HepG2 (cell line): ENCODE measurements around the gene SULT1E1. TPM values are rescaled to one million over a fixed set of nuclear protein-coding genes. Genes with fewer than 3 reads are reported as not detected.

Experiments
- ARID3A ChIP-seq: IDR thresholded peaks from 2 replicates; pipeline ENCODE4 v1.6.1; 2012; ENCODE audit warnings: low read depth, low read length, improper control_type of control experiment
- ATAD3A ChIP-seq: sonication (generic); formaldehyde crosslinking; IDR thresholded peaks from 2 replicates; pipeline ENCODE4 v1.4.0; 2020; ENCODE audit warnings: missing genetic modification reagents
- CEBPG ChIP-seq: IDR thresholded peaks from 2 replicates; pipeline ENCODE4 v1.6.1; 2016
- EP300 ChIP-seq, 3 experiments: sonication (generic) in 1 of 3; formaldehyde crosslinking in 1 of 3; IDR thresholded peaks; 2 replicates each; pipeline versions ENCODE4 v1.5.1 to v1.6.1; 2011 to 2020; ENCODE audit warnings: low read depth in 2 of 3, low read length in 2 of 3, borderline replicate concordance in 1 of 3, improper control_type of control experiment in 1 of 3, mild to moderate bottlenecking in 1 of 3, missing genetic modification reagents in 1 of 3, moderate library complexity in 1 of 3
- ETV6 ChIP-seq: sonication (generic); formaldehyde crosslinking; conservative IDR thresholded peaks from 2 replicates; pipeline ENCODE4 v1.4.0; 2020; ENCODE audit warnings: missing genetic modification reagents
- FOXJ3 ChIP-seq: sonication (generic); formaldehyde crosslinking; IDR thresholded peaks from 2 replicates; pipeline ENCODE4 v1.4.0; 2020; ENCODE audit warnings: missing genetic modification reagents, mild to moderate bottlenecking, borderline replicate concordance
- FOXP4 ChIP-seq: sonication (generic); formaldehyde crosslinking; IDR thresholded peaks from 2 replicates; pipeline ENCODE4 v1.4.0; 2020; ENCODE audit warnings: missing genetic modification reagents
- IRF2 ChIP-seq: IDR thresholded peaks from 2 replicates; pipeline ENCODE4 v1.6.1; 2018; ENCODE audit warnings: missing genetic modification reagents, missing compliant biosample characterization
- ISX ChIP-seq: sonication (generic); formaldehyde crosslinking; conservative IDR thresholded peaks from 2 replicates; pipeline ENCODE4 v1.5.0; 2020; ENCODE audit warnings: missing genetic modification reagents
- JUND ChIP-seq: sonication (generic); formaldehyde crosslinking; IDR thresholded peaks from 2 replicates; pipeline ENCODE4 v1.8.0; 2022; ENCODE audit warnings: mild to moderate bottlenecking, missing genetic modification reagents
- KDM5B ChIP-seq: sonication (generic); formaldehyde crosslinking; IDR thresholded peaks from 2 replicates; pipeline ENCODE4 v1.4.0; 2020; ENCODE audit warnings: missing genetic modification reagents, mild to moderate bottlenecking, borderline replicate concordance
- NCOA2 ChIP-seq: sonication (generic); formaldehyde crosslinking; IDR thresholded peaks from 2 replicates; pipeline ENCODE4 v1.8.0; 2022; ENCODE audit warnings: inconsistent platforms
- NFATC3 ChIP-seq: sonication (generic); formaldehyde crosslinking; IDR thresholded peaks from 2 replicates; pipeline ENCODE4 v1.5.1; 2020; ENCODE audit warnings: mild to moderate bottlenecking, missing genetic modification reagents
- NFIC ChIP-seq: IDR thresholded peaks from 2 replicates; pipeline ENCODE4 v1.6.1; 2012; ENCODE audit warnings: mild to moderate bottlenecking, low read length, inconsistent platforms
- POGZ ChIP-seq: sonication (generic); formaldehyde crosslinking; IDR thresholded peaks from 2 replicates; pipeline ENCODE4 v1.4.0; 2020; ENCODE audit warnings: mild to moderate bottlenecking, missing genetic modification reagents
- RERE ChIP-seq: IDR thresholded peaks from 2 replicates; pipeline ENCODE4 v1.6.1; 2016; ENCODE audit warnings: low read depth, missing genetic modification reagents, missing compliant biosample characterization
- RXRB ChIP-seq: IDR thresholded peaks from 2 replicates; pipeline ENCODE4 v1.6.1; 2016; ENCODE audit warnings: borderline replicate concordance, missing genetic modification reagents, missing compliant biosample characterization
- ZBTB3 ChIP-seq: sonication (generic); formaldehyde crosslinking; IDR thresholded peaks from 2 replicates; pipeline ENCODE4 v1.4.0; 2020; ENCODE audit warnings: low read depth, mild to moderate bottlenecking, moderate library complexity, missing genetic modification reagents, borderline replicate concordance
- ZMYM4 ChIP-seq: sonication (generic); formaldehyde crosslinking; IDR thresholded peaks from 2 replicates; pipeline ENCODE4 v1.8.1; 2023; ENCODE audit warnings: mild to moderate bottlenecking, missing genetic modification reagents
- ZNF274 ChIP-seq: sonication (generic); formaldehyde crosslinking; IDR thresholded peaks from 2 replicates; pipeline ENCODE4 v1.5.1; 2020; ENCODE audit warnings: mild to moderate bottlenecking, missing genetic modification reagents
- ZNF3 ChIP-seq: IDR thresholded peaks from 2 replicates; pipeline ENCODE4 v1.7.0; 2017; ENCODE audit warnings: inconsistent platforms
- ZNF709 ChIP-seq: sonication (generic); formaldehyde crosslinking; IDR thresholded peaks from 2 replicates; pipeline ENCODE4 v1.5.0; 2020; ENCODE audit warnings: mild to moderate bottlenecking, missing genetic modification reagents
- polyA plus RNA-seq, 8 experiments: library from polyadenylated mRNA; depleted of rRNA in 3 of 8; stranded (reverse) in 7 of 8; unstranded in 1 of 8; fragments of >200 nt; fragmentation: Illumina TruSeq in 4 of 8; extraction: Trizol in 4 of 8; gene quantifications; 2 replicates each; pipeline versions ENCODE4 v1.2.1 to v1.2.3, GENCODE V29; 2011 to 2016; ENCODE audit warnings: low read depth in 4 of 8, missing spikeins in 1 of 8, mixed read lengths in 1 of 8; ENCODE audit not compliant: insufficient read depth in 1 of 8
- total RNA-seq, 5 experiments: library from RNA; depleted of rRNA; stranded (reverse); fragments of >200 nt; fragmentation: Illumina TruSeq; extraction: Trizol; gene quantifications; 2 replicates each; pipeline ENCODE4 v1.2.3, GENCODE V29; 2016; ENCODE audit warnings: low read depth in 1 of 5

Gene SULT1E1
- total and polyA plus RNA-seq, 2 of the 13 experiments (the other 11 are each of a cell fraction or from before 2014, with no cell fraction given), result 1.7 to 3.9 TPM

- TF ChIP-seq RERE (CRISPR knock-in tag), result no peak
- no peak for TF ChIP-seq ZNF274
- TF ChIP-seq NFATC3, result no peak
- TF ChIP-seq POGZ (CRISPR knock-in tag), result peak; percentile 51; the same call in 1 of the 2 replicates
- peak; percentile 60; the same call in 1 of the 2 replicates for TF ChIP-seq ZMYM4 (CRISPR knock-in tag)
- no peak for TF ChIP-seq JUND (CRISPR knock-in tag)
- TF ChIP-seq FOXJ3 (CRISPR knock-in tag), result no peak
- TF ChIP-seq CEBPG (CRISPR knock-in tag), result peak; percentile 20; the same call in 1 of the 2 replicates
- TF ChIP-seq RXRB (CRISPR knock-in tag), result peak; percentile 35; the same call in 1 of the 2 replicates
- TF ChIP-seq ISX (CRISPR knock-in tag), result no peak
- TF ChIP-seq ZBTB3 (CRISPR knock-in tag), result no peak
- peak; percentile 69; the same call in 1 of the 2 replicates for TF ChIP-seq ARID3A
- peak; percentile 32; the same call in 1 of the 2 replicates for TF ChIP-seq NFIC
- no peak for TF ChIP-seq ATAD3A
- TF ChIP-seq ZNF709 (CRISPR knock-in tag), result no peak
- TF ChIP-seq FOXP4 (CRISPR knock-in tag), result no peak
- TF ChIP-seq EP300 (IDR thresholded peaks at IDR 0.05; ENCODE audit: low read depth in 2 of 2, low read length in 2 of 2), result peak in 1 of 2 experiments; percentile 39; a peak in 2 of 4 replicates
- TF ChIP-seq EP300 (CRISPR knock-in tag; IDR thresholded peaks at IDR 0.05; ENCODE audit: borderline replicate concordance), result no peak
- TF ChIP-seq ZNF3 (CRISPR knock-in tag), result no peak
- no peak for TF ChIP-seq ETV6
- TF ChIP-seq NCOA2 (CRISPR knock-in tag), result 0 out of 2 replicates have a peak, but pooled peaks have one; percentile 26
- no peak for TF ChIP-seq KDM5B (CRISPR knock-in tag)
- TF ChIP-seq IRF2 (CRISPR knock-in tag), result peak; percentile 39; the same call in 1 of the 2 replicates
Observed at GRCh38 chr4:69881173-69881773, 21.3 kb upstream of the SULT1E1 start (continued).
